Kasumi-1 (cell line): ENCODE measurements around the gene CTBP1.

Source experiments
- DNase-seq, 2 experiments: peaks; one replicate each; lab custom pipeline; 2025; lab: John Stamatoyannopoulos, UW

CTBP1 gene

GRCh38 chr4:1210971-1211370, 38.0 kb downstream of the CTBP1 start:
- no peak for DNase-seq

GRCh38 chr4:1210241-1210841, 38.6 kb downstream of the CTBP1 start:
- DNase-seq, result no peak

GRCh38 chr4:1209821-1210220, 39.1 kb downstream of the CTBP1 start:
- DNase-seq, result no peak

GRCh38 chr4:1208970-1209704, 39.8 kb downstream of the CTBP1 start:
- DNase-seq, result no peak

- DNase-seq, result peak; percentile 59 to 70
Observed at GRCh38 chr4:1208266-1208961, 40.5 kb downstream of the CTBP1 start.

- no peak for DNase-seq
Observed at GRCh38 chr4:1207603-1208265, 41.2 kb downstream of the CTBP1 start.

GRCh38 chr4:1207157-1207470, 41.8 kb downstream of the CTBP1 start:
- DNase-seq, result no peak

- no peak for DNase-seq
Observed at GRCh38 chr4:1206299-1207156, 42.4 kb downstream of the CTBP1 start.

GRCh38 chr4:1205586-1206298, 43.2 kb downstream of the CTBP1 start:
- no peak for DNase-seq

GRCh38 chr4:1204828-1205585, 43.9 kb downstream of the CTBP1 start:
- no peak for DNase-seq

GRCh38 chr4:1204286-1204827, 44.6 kb downstream of the CTBP1 start:
- no peak for DNase-seq

- no peak for DNase-seq
Observed at GRCh38 chr4:1203026-1203616, 45.8 kb downstream of the CTBP1 start.

- no peak for DNase-seq
Observed at GRCh38 chr4:1202526-1203011, 46.4 kb downstream of the CTBP1 start.

GRCh38 chr4:1201851-1202525, 46.9 kb downstream of the CTBP1 start:
- peak; percentile 81 for DNase-seq

GRCh38 chr4:1200425-1201035, 48.4 kb downstream of the CTBP1 start:
- DNase-seq, result peak; percentile 2 to 5

- no peak for DNase-seq
Observed at GRCh38 chr4:1199556-1200331, 49.2 kb downstream of the CTBP1 start.

- no peak for DNase-seq
Observed at GRCh38 chr4:1198098-1198844, 50.7 kb downstream of the CTBP1 start.
